K562 (cell line): Measurements from ENCODE around the gene ASB15. TPM values are rescaled to one million over a fixed set of nuclear protein-coding genes. Genes with fewer than 3 reads are reported as not detected.

Experiments used
- ADNP ChIP-seq: fragments of 200-800 bp; sonication (Bioruptor generic); IDR thresholded peaks from 2 replicates; pipeline ENCODE4 v1.6.1; 2016; ENCODE audit warnings: missing genetic modification characterization, missing compliant biosample characterization
- CCNT2 ChIP-seq: IDR thresholded peaks from 2 replicates; pipeline ENCODE4 v1.6.1; 2011; ENCODE audit warnings: borderline replicate concordance, low read depth, mild to moderate bottlenecking, moderate library complexity, mixed read lengths, low read length; ENCODE audit not compliant: insufficient read length; ENCODE audit errors: extremely low read depth
- EGR1 ChIP-seq: fragments of 450-650 bp; conservative IDR thresholded peaks from 2 replicates; pipeline ENCODE4 v1.6.1; 2017; ENCODE audit warnings: mild to moderate bottlenecking
- ELF1 ChIP-seq: fragments of 200-800 bp; sonication (Bioruptor generic); IDR thresholded peaks from 2 replicates; pipeline ENCODE4 v1.6.1; 2016; ENCODE audit warnings: missing genetic modification characterization, missing compliant biosample characterization
- EWSR1 ChIP-seq: fragments of 450-650 bp; IDR thresholded peaks from 2 replicates; pipeline ENCODE4 v1.6.1; 2018; ENCODE audit warnings: borderline replicate concordance, mild to moderate bottlenecking, low read depth, moderate library complexity; ENCODE audit not compliant: partially characterized antibody
- EZH2 ChIP-seq: IDR thresholded peaks from 2 replicates; pipeline ENCODE4 v1.6.1; 2012; ENCODE audit warnings: low read depth, mild to moderate bottlenecking, inconsistent platforms, low read length, borderline replicate concordance
- FOXM1 ChIP-seq, 2 experiments: fragments of 450-650 bp in 1 of 2; sonication (generic) in 1 of 2; formaldehyde crosslinking in 1 of 2; IDR thresholded peaks; 2 replicates each; pipeline versions ENCODE4 v1.6.1 to v1.9.0; 2017 to 2022; ENCODE audit warnings: low read depth in 2 of 2, mild to moderate bottlenecking in 2 of 2, missing genetic modification reagents in 1 of 2, moderate library complexity in 1 of 2
- GATAD2B ChIP-seq: fragments of 450-650 bp; IDR thresholded peaks from 2 replicates; pipeline ENCODE4 v1.6.1; 2017; ENCODE audit warnings: mild to moderate bottlenecking, borderline replicate concordance
- HCFC1 ChIP-seq: IDR thresholded peaks from 2 replicates; pipeline ENCODE4 v1.6.1; 2012; ENCODE audit warnings: low read depth, low read length, improper control_type of control experiment
- HMG20A ChIP-seq: fragments of 450-650 bp; formaldehyde crosslinking; conservative IDR thresholded peaks from 2 replicates; pipeline ENCODE4 v1.4.0; 2020; ENCODE audit warnings: mild to moderate bottlenecking, mixed read lengths
- LARP7 ChIP-seq: fragments of 450-650 bp; IDR thresholded peaks from 2 replicates; pipeline ENCODE4 v1.6.1; 2016
- MBD2 ChIP-seq: sonication (generic); IDR thresholded peaks from 2 replicates; pipeline ENCODE4 v1.6.1; 2016; ENCODE audit warnings: low read depth, borderline replicate concordance
- NCOA2 ChIP-seq, 2 experiments: fragments of 450-650 bp; IDR thresholded peaks; 2 replicates each; pipeline ENCODE4 v1.6.1; 2018; ENCODE audit warnings: mild to moderate bottlenecking in 2 of 2, moderate library complexity in 1 of 2; ENCODE audit not compliant: partially characterized antibody in 2 of 2
- POLR3G ChIP-seq: IDR thresholded peaks from 2 replicates; pipeline ENCODE4 v1.6.1; 2011; ENCODE audit not compliant: insufficient read length, insufficient replicate concordance; ENCODE audit errors: extremely low read depth
- PYGO2 ChIP-seq: fragments of 450-650 bp; IDR thresholded peaks from 2 replicates; pipeline ENCODE4 v1.6.1; 2016; ENCODE audit warnings: mild to moderate bottlenecking, missing genetic modification characterization, moderate library complexity, missing compliant biosample characterization
- SMAD4 ChIP-seq: fragments of 250-450 bp; sonication (Bioruptor Pico); conservative IDR thresholded peaks from 2 replicates; pipeline ENCODE4 v1.8.0; 2021; ENCODE audit warnings: inconsistent platforms, mild to moderate bottlenecking, moderate library complexity
- SMARCE1 ChIP-seq: fragments of 450-650 bp; IDR thresholded peaks from 2 replicates; pipeline ENCODE4 v1.7.1; 2016; ENCODE audit warnings: mild to moderate bottlenecking
- ZFPM2 ChIP-seq: fragments of 250-450 bp; sonication (Bioruptor Pico); IDR thresholded peaks from 2 replicates; pipeline ENCODE4 v1.5.1; 2022; ENCODE audit warnings: mild to moderate bottlenecking
- ZNF561 ChIP-seq: fragments of 450-650 bp; formaldehyde crosslinking; conservative IDR thresholded peaks from 2 replicates; pipeline ENCODE4 v1.4.0; 2020; ENCODE audit warnings: mild to moderate bottlenecking, moderate library complexity
- ZNF699 ChIP-seq: fragments of 250-450 bp; sonication (Bioruptor Pico); IDR thresholded peaks from 2 replicates; pipeline ENCODE4 v1.8.0; 2021; ENCODE audit warnings: mild to moderate bottlenecking, moderate library complexity; ENCODE audit not compliant: insufficient replicate concordance
- polyA plus RNA-seq, 8 experiments: library from polyadenylated mRNA; depleted of rRNA in 4 of 8; stranded (reverse) in 5 of 8; unstranded in 3 of 8; fragments of >200 nt; fragmentation: Nextera tagmentation in 2 of 8; fragmentation: Illumina TruSeq in 1 of 8; extraction: Ambion mirVana in 2 of 8; extraction: Trizol in 1 of 8; gene quantifications; 2 replicates each; pipeline versions ENCODE4 v1.2.1 to v1.2.3, GENCODE V29; 2011 to 2014; ENCODE audit warnings: inconsistent platforms in 1 of 8, missing spikeins in 1 of 8
- total RNA-seq, 7 experiments: library from RNA; depleted of rRNA in 6 of 7; stranded (reverse); fragments of >200 nt in 6 of 7; fragmentation: Illumina TruSeq in 2 of 7; extraction: Trizol in 2 of 7; gene quantifications; 2 replicates each; pipeline versions ENCODE4 v1.2.1 to v1.2.3, GENCODE V29; 2011 to 2021; ENCODE audit warnings: low replicate concordance in 1 of 7
- TF ChIP-seq, protein P1 (sequence below): IDR thresholded peaks from 3 replicates; pipeline ENCODE4 v1.6.1; 2011; ENCODE audit warnings: borderline replicate concordance, mild to moderate bottlenecking; ENCODE audit not compliant: insufficient read length, insufficient read depth
- TF ChIP-seq, protein P2 (sequence below): fragments of 450-650 bp; IDR thresholded peaks from 2 replicates; pipeline ENCODE4 v1.6.1; 2016; ENCODE audit warnings: mild to moderate bottlenecking
- TF ChIP-seq, protein P3 (sequence below): fragments of 250-450 bp; sonication (Bioruptor Pico); IDR thresholded peaks from 2 replicates; pipeline ENCODE4 v1.8.0; 2022; ENCODE audit warnings: inconsistent platforms

Gene ASB15
- total and polyA plus RNA-seq, 9 of the 15 experiments (the other 6 are each of a cell fraction or from before 2014, with no cell fraction given), result 0.03 to 0.14 (median 0.04) TPM; not detected in 3

DNA sequence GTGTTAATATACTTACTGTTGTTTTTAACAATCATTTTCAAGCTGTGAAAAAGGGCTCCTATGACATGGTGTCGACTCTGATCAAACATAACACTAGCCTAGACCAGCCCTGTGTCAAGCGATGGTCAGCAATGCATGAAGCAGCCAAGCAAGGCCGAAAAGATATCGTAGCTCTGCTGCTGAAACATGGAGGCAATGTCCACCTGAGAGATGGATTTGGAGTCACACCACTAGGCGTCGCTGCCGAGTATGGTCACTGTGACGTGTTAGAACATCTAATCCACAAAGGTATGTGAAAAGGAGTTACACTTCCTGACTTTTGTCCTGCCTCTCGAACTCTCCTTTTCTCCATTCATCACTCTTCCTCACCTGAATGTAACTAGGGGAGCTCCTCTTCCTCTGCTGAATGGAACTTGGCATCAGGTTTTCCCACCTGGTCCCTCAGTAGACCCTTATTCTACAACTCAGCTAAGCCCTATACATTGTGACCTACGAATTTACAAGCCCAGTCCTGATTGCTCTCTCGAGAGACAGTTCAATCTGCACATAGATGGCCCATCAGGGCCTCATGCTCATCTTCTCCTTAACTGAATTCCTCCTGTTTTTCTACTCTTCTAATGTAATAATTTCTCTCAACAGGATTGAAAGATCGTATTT, 23.0 kb downstream of the ASB15 start (continued):
- TF ChIP-seq, protein P1, sequence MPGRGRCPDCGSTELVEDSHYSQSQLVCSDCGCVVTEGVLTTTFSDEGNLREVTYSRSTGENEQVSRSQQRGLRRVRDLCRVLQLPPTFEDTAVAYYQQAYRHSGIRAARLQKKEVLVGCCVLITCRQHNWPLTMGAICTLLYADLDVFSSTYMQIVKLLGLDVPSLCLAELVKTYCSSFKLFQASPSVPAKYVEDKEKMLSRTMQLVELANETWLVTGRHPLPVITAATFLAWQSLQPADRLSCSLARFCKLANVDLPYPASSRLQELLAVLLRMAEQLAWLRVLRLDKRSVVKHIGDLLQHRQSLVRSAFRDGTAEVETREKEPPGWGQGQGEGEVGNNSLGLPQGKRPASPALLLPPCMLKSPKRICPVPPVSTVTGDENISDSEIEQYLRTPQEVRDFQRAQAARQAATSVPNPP, result no peak
- TF ChIP-seq EZH2, result no peak
- TF ChIP-seq POLR3G, result no peak
- TF ChIP-seq MBD2, result no peak
- 0 out of 2 replicates have a peak, but pooled peaks have one; percentile 18 for TF ChIP-seq ELF1 (tag)
- TF ChIP-seq EGR1, result no peak
- peak; percentile 39; the same call in 1 of the 2 replicates for TF ChIP-seq GATAD2B
- no peak for TF ChIP-seq LARP7
- TF ChIP-seq, protein P2, sequence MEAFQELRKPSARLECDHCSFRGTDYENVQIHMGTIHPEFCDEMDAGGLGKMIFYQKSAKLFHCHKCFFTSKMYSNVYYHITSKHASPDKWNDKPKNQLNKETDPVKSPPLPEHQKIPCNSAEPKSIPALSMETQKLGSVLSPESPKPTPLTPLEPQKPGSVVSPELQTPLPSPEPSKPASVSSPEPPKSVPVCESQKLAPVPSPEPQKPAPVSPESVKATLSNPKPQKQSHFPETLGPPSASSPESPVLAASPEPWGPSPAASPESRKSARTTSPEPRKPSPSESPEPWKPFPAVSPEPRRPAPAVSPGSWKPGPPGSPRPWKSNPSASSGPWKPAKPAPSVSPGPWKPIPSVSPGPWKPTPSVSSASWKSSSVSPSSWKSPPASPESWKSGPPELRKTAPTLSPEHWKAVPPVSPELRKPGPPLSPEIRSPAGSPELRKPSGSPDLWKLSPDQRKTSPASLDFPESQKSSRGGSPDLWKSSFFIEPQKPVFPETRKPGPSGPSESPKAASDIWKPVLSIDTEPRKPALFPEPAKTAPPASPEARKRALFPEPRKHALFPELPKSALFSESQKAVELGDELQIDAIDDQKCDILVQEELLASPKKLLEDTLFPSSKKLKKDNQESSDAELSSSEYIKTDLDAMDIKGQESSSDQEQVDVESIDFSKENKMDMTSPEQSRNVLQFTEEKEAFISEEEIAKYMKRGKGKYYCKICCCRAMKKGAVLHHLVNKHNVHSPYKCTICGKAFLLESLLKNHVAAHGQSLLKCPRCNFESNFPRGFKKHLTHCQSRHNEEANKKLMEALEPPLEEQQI, result 0 out of 2 replicates have a peak, but pooled peaks have one; percentile 52
- TF ChIP-seq HCFC1, result peak; percentile 44; the same call in 1 of the 2 replicates
- no peak for TF ChIP-seq ZNF699
- no peak for TF ChIP-seq ADNP
- TF ChIP-seq, protein P3, sequence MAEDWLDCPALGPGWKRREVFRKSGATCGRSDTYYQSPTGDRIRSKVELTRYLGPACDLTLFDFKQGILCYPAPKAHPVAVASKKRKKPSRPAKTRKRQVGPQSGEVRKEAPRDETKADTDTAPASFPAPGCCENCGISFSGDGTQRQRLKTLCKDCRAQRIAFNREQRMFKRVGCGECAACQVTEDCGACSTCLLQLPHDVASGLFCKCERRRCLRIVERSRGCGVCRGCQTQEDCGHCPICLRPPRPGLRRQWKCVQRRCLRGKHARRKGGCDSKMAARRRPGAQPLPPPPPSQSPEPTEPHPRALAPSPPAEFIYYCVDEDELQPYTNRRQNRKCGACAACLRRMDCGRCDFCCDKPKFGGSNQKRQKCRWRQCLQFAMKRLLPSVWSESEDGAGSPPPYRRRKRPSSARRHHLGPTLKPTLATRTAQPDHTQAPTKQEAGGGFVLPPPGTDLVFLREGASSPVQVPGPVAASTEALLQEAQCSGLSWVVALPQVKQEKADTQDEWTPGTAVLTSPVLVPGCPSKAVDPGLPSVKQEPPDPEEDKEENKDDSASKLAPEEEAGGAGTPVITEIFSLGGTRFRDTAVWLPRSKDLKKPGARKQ (CRISPR knock-in tag), result no peak
- TF ChIP-seq FOXM1 (IDR thresholded peaks at IDR 0.05; ENCODE audit: low read depth), result no peak
- no peak for TF ChIP-seq FOXM1 (CRISPR knock-in tag; IDR thresholded peaks at IDR 0.05; ENCODE audit: low read depth)
- TF ChIP-seq ZNF561 (CRISPR knock-in tag), result no peak
- no peak for TF ChIP-seq EWSR1
- no peak for TF ChIP-seq ZFPM2 (CRISPR knock-in tag)
- no peak for TF ChIP-seq SMARCE1
- TF ChIP-seq CCNT2, result no peak
- TF ChIP-seq PYGO2 (tag), result no peak
- no peak for TF ChIP-seq HMG20A (CRISPR knock-in tag)
- TF ChIP-seq NCOA2 (IDR thresholded peaks at IDR 0.05; ENCODE audit: partially characterized antibody in 2 of 2), result no peak
- 0 out of 2 replicates have a peak, but pooled peaks have one; percentile 44 for TF ChIP-seq SMAD4 (CRISPR knock-in tag)
